HUDEP-2 (cell line): ENCODE measurements around the gene VWA8.
"Not testable (repeated sequence)": the region's sequence is repeated elsewhere in the genome, so short reads cannot be mapped to it uniquely, and the experiment has no call there.

ENCODE experiments used
- DNase-seq, 76 experiments: peaks; one replicate each; lab custom pipeline; 2025; ENCODE audit not compliant: unreplicated experiment in 76 of 76; lab: John Stamatoyannopoulos, UW

VWA8 gene

GRCh38 chr13:41543664-41544300 lies 417.1 kb downstream of the VWA8 start:
- DNase-seq = no peak

- DNase-seq = not testable (repeated sequence)
These were observed 418.1 kb downstream of the VWA8 start for GRCh38 chr13:41542799-41543198.

GRCh38 chr13:41542281-41542680 lies 418.6 kb downstream of the VWA8 start:
- no peak for DNase-seq

- no peak for DNase-seq
These were observed 419.6 kb downstream of the VWA8 start for GRCh38 chr13:41541142-41541938.

GRCh38 chr13:41540240-41540639 lies 420.7 kb downstream of the VWA8 start:
- DNase-seq = not testable (repeated sequence)

- DNase-seq = no peak
These were observed 427.4 kb downstream of the VWA8 start for GRCh38 chr13:41533266-41534052.

GRCh38 chr13:41528021-41528420 lies 432.9 kb downstream of the VWA8 start:
- DNase-seq = no peak

- no peak for DNase-seq
These were observed 440.0 kb downstream of the VWA8 start for GRCh38 chr13:41520660-41521630.

GRCh38 chr13:41520016-41520659 lies 440.8 kb downstream of the VWA8 start:
- DNase-seq = no peak
